ENCODE results near the gene SMOC2.
"Not testable (repeated sequence)": the region's sequence is repeated elsewhere in the genome, so short reads cannot be mapped to it uniquely, and the experiment has no call there.

Gene SMOC2

GRCh38 chr6:168606722-168607121 is 165.7 kb downstream of the SMOC2 start:
- DNase-seq (ENCODE audit: low spot score): no peak

- no peak for DNase-seq (ENCODE audit: low spot score)
These were observed 166.5 kb downstream of the SMOC2 start for GRCh38 chr6:168607272-168608112.

GRCh38 chr6:168608113-168608400 is 167.1 kb downstream of the SMOC2 start:
- DNase-seq (ENCODE audit: low spot score): no peak

- no peak for DNase-seq (ENCODE audit: low spot score)
These were observed 168.2 kb downstream of the SMOC2 start for GRCh38 chr6:168609026-168609685.

GRCh38 chr6:168609914-168610490 is 169.0 kb downstream of the SMOC2 start:
- no peak for DNase-seq (ENCODE audit: low spot score)

- not testable (repeated sequence) for DNase-seq (ENCODE audit: low spot score)
These were observed 170.0 kb downstream of the SMOC2 start for GRCh38 chr6:168610966-168611365.

- DNase-seq (ENCODE audit: low spot score): no peak
These were observed 170.7 kb downstream of the SMOC2 start for GRCh38 chr6:168611691-168612090.

- no peak for DNase-seq (ENCODE audit: low spot score)
These were observed 171.6 kb downstream of the SMOC2 start for GRCh38 chr6:168612586-168612985.

- no peak for DNase-seq (ENCODE audit: low spot score)
These were observed 174.9 kb downstream of the SMOC2 start for GRCh38 chr6:168615837-168616236.

- no peak for DNase-seq (ENCODE audit: low spot score)
These were observed 176.1 kb downstream of the SMOC2 start for GRCh38 chr6:168616816-168617765.

- DNase-seq (ENCODE audit: low spot score): no peak
These were observed 177.7 kb downstream of the SMOC2 start for GRCh38 chr6:168618546-168619315.

- DNase-seq (ENCODE audit: low spot score): no peak
These were observed 178.8 kb downstream of the SMOC2 start for GRCh38 chr6:168619560-168620314.

GRCh38 chr6:168620578-168620977 is 179.6 kb downstream of the SMOC2 start:
- no peak for DNase-seq (ENCODE audit: low spot score)

GRCh38 chr6:168623736-168624135 is 182.8 kb downstream of the SMOC2 start:
- no peak for DNase-seq (ENCODE audit: low spot score)

- no peak for DNase-seq (ENCODE audit: low spot score)
These were observed 183.6 kb downstream of the SMOC2 start for GRCh38 chr6:168624540-168624939.

GRCh38 chr6:168624948-168625347 is 184.0 kb downstream of the SMOC2 start:
- no peak for DNase-seq (ENCODE audit: low spot score)

GRCh38 chr6:168625602-168626001 is 184.6 kb downstream of the SMOC2 start:
- DNase-seq (ENCODE audit: low spot score): no peak

GRCh38 chr6:168626046-168626602 is 185.1 kb downstream of the SMOC2 start:
- no peak for DNase-seq (ENCODE audit: low spot score)

- no peak for DNase-seq (ENCODE audit: low spot score)
These were observed 186.7 kb downstream of the SMOC2 start for GRCh38 chr6:168627506-168628175.

GRCh38 chr6:168628176-168628553 is 187.2 kb downstream of the SMOC2 start:
- DNase-seq (ENCODE audit: low spot score): no peak
